Cardiac muscle cell (in vitro differentiated cells and primary cell): Measurements from ENCODE around the gene FYB1. TPM values are rescaled to one million over a fixed set of nuclear protein-coding genes. Genes with fewer than 3 reads are reported as not detected.

Experiments used
- DNase-seq, 2 donors: peaks; one replicate each; pipeline versions ENCODE4 v3.0.0 to v3.0.0-alpha.2; 2010 to 2017; ENCODE audit warnings: low read depth in 1 of 2, low spot score in 1 of 2
- H3K27ac ChIP-seq: fragments of 200-600 bp; sonication (generic); 2 replicates; pipeline ENCODE4 v1.5.1; 2016
- H3K27me3 ChIP-seq: fragments of 200-600 bp; sonication (generic); 2 replicates; pipeline ENCODE4 v1.6.0; 2016; ENCODE audit warnings: control low read depth
- H3K36me3 ChIP-seq: fragments of 200-600 bp; sonication (generic); 2 replicates; pipeline ENCODE4 v1.5.1; 2016; ENCODE audit warnings: control low read depth
- H3K4me1 ChIP-seq: fragments of 200-600 bp; sonication (generic); 2 replicates; pipeline ENCODE4 v1.8.1; 2017; ENCODE audit warnings: low read depth, mild to moderate bottlenecking, mixed run types
- H3K4me3 ChIP-seq: fragments of 200-600 bp; sonication (generic); 2 replicates; pipeline ENCODE4 v1.5.1; 2016; ENCODE audit warnings: mild to moderate bottlenecking
- H3K9me3 ChIP-seq: fragments of 200-600 bp; sonication (generic); 2 replicates; pipeline ENCODE4 v1.5.1; 2017; ENCODE audit warnings: low read depth, mild to moderate bottlenecking, control low read depth
- CTCF ChIP-seq: IDR thresholded peaks from 2 replicates; pipeline ENCODE4 v1.5.1; 2012; ENCODE audit warnings: low read depth, mild to moderate bottlenecking, low read length
- polyA plus RNA-seq: library from polyadenylated mRNA; unstranded; fragments of >200 nt; fragmentation: Nextera tagmentation; extraction: Ambion mirVana; gene quantifications from 2 replicates; pipeline ENCODE4 v1.2.1, GENCODE V29; 2016
- total RNA-seq: library from RNA; depleted of rRNA; stranded (reverse); fragments of >200 nt; gene quantifications from 2 replicates; pipeline ENCODE4 v1.2.3, GENCODE V29; 2016

The FYB1 gene
- total and polyA plus RNA-seq, 2 experiments from 2014 or later = not detected

GRCh38 chr5:39169081-39169480 lies 50.3 kb downstream of the FYB1 start:
- Histone ChIP-seq H3K9me3 (no peaks in the 10 kb centered on the region), H3K27ac (no peak overlapping the region), H3K4me1 (no peaks in the 10 kb centered on the region), H3K27me3 (no peaks in the 10 kb centered on the region), H3K4me3 (no peak overlapping the region), H3K36me3 (no peaks in the 10 kb centered on the region)
- no peak for DNase-seq
- TF ChIP-seq CTCF = no peak

GRCh38 chr5:39167972-39168342 lies 51.4 kb downstream of the FYB1 start:
- H3K9me3 ChIP-seq = no peaks in the 10 kb centered on the region
- no peaks in the 10 kb centered on the region for H3K4me1 ChIP-seq
- H3K4me3 ChIP-seq = no peak overlapping the region
- H3K36me3 ChIP-seq = no peaks in the 10 kb centered on the region
- DNase-seq = no peak
- TF ChIP-seq CTCF = no peak
- H3K27me3 ChIP-seq = no peaks in the 10 kb centered on the region
- no peak overlapping the region for H3K27ac ChIP-seq

GRCh38 chr5:39167141-39167971 lies 52.0 kb downstream of the FYB1 start:
- no peak overlapping the region for H3K4me3 ChIP-seq
- H3K36me3 ChIP-seq = no peaks in the 10 kb centered on the region
- no peaks in the 10 kb centered on the region for H3K9me3 ChIP-seq
- H3K4me1 ChIP-seq = no peaks in the 10 kb centered on the region
- DNase-seq = no peak
- TF ChIP-seq CTCF = no peak
- no peaks in the 10 kb centered on the region for H3K27me3 ChIP-seq
- no peak overlapping the region for H3K27ac ChIP-seq

GRCh38 chr5:39164529-39165402 lies 54.6 kb downstream of the FYB1 start:
- DNase-seq = no peak
- Histone ChIP-seq H3K4me1 (no peaks in the 10 kb centered on the region), H3K4me3 (no peak overlapping the region), H3K36me3 (no peaks in the 10 kb centered on the region), H3K27ac (no peak overlapping the region), H3K27me3 (no peaks in the 10 kb centered on the region), H3K9me3 (no peaks in the 10 kb centered on the region)
- no peak for TF ChIP-seq CTCF

GRCh38 chr5:39164016-39164415 lies 55.3 kb downstream of the FYB1 start:
- H3K27ac ChIP-seq = no peak overlapping the region

More at GRCh38 chr5:39164016-39164415, 55.3 kb downstream of the FYB1 start:
- no peak overlapping the region for H3K4me3 ChIP-seq
- TF ChIP-seq CTCF = no peak
- H3K27me3 ChIP-seq = no peaks in the 10 kb centered on the region
- no peaks in the 10 kb centered on the region for H3K4me1 ChIP-seq
- H3K36me3 ChIP-seq = no peaks in the 10 kb centered on the region
- no peak for DNase-seq
- no peaks in the 10 kb centered on the region for H3K9me3 ChIP-seq
